Fibroblast of pulmonary artery (primary cell): Measurements from ENCODE around the gene EGF.

Source experiments
- DNase-seq: peaks from one replicate; pipeline ENCODE4 v3.0.0-alpha.2; 2010; ENCODE audit warnings: low read depth
- H3K4me3 ChIP-seq: replicated peaks from 2 replicates; pipeline ENCODE4 v1.5.1; 2011; ENCODE audit warnings: low read depth, mild to moderate bottlenecking, control low read depth, low read length, moderate library complexity
- TF ChIP-seq, protein P1 (sequence below): IDR thresholded peaks from 2 replicates; pipeline ENCODE4 v1.5.1; 2011; ENCODE audit warnings: mild to moderate bottlenecking, control low read depth, low read length, inconsistent platforms; ENCODE audit errors: missing control alignments

Gene EGF

DNA sequence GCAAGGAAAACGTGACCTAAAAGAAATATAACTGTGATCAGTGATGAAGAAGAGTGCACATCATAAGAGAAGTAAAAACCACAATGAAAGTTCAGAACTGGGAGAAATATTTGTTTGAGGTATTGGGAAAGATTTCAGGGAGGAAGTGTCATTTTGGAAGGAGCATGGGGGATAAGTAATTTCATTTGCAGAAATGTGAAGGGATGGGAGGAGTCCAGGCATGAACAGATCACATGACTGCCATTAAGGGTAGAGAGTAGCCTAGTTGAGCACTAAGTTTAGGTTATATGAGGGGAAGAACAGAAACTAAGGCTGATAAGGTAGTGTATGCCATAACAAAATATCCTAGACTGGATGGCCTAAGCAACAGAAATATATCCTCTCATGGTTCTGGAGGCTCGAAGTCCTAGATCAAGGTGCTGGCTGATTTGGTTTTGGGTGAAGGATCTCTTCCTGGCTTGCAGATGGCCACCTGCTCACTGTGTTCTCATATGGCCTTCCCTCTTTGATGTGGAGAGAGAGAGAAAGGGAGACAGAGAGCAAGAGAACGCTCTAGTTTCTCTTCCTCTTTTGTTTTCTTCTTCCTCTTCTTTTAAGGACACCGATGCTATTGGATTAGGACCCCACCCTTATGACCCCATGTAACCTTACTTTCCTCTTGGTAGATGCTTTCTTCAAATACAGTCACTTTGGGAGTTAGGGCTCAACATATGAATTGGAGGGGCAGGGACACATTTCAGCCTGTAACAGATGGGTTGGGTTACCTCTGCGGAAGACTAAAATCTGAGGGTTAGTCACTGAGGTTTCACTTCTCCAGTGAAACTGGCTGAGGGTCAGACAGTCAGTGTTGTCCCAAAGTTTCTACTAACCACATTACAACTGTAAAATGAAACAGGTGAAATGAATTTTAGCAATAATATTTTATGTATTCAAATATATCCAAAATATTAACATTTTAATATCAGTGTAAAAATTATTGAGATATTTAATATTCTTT is 77.9 kb downstream of the EGF start:
- no peak overlapping the region for H3K4me3 ChIP-seq
- TF ChIP-seq, protein P1, sequence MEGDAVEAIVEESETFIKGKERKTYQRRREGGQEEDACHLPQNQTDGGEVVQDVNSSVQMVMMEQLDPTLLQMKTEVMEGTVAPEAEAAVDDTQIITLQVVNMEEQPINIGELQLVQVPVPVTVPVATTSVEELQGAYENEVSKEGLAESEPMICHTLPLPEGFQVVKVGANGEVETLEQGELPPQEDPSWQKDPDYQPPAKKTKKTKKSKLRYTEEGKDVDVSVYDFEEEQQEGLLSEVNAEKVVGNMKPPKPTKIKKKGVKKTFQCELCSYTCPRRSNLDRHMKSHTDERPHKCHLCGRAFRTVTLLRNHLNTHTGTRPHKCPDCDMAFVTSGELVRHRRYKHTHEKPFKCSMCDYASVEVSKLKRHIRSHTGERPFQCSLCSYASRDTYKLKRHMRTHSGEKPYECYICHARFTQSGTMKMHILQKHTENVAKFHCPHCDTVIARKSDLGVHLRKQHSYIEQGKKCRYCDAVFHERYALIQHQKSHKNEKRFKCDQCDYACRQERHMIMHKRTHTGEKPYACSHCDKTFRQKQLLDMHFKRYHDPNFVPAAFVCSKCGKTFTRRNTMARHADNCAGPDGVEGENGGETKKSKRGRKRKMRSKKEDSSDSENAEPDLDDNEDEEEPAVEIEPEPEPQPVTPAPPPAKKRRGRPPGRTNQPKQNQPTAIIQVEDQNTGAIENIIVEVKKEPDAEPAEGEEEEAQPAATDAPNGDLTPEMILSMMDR = no peak
- DNase-seq = no peak

DNA sequence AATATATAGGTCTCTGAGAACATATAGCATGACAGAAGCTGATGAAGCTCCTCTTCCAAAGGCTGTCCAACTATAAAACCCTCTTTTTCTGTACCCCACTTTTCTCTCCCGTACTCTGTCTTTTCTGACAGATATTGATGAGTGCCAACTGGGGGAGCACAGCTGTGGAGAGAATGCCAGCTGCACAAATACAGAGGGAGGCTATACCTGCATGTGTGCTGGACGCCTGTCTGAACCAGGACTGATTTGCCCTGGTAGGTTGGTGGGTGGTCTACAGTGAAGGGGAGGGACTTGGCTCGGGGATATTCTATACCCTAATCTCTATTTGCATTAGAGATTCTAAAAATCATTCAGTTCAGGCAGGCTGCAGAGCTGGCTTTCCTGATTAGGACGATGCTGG is 80.4 kb downstream of the EGF start:
- TF ChIP-seq, protein P1 = no peak
- no peak overlapping the region for H3K4me3 ChIP-seq
- DNase-seq = no peak

DNA sequence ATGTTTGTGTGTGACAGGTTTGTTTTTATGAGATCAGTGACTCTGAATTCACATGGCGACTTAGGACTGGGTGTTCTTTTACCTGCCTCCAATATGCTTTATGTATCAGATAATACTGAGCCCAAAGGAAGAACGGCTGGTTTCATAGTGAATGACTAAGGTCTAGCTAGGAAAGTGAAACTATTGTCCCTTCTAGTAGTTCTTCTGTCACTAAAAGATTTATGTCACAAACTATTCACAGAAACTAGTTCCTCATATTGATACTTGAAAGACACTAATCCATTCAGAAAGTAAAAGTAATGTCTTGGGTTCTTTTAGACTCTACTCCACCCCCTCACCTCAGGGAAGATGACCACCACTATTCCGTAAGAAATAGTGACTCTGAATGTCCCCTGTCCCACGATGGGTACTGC is 81.7 kb downstream of the EGF start:
- H3K4me3 ChIP-seq = no peak overlapping the region
- TF ChIP-seq, protein P1 = no peak
- no peak for DNase-seq

DNA sequence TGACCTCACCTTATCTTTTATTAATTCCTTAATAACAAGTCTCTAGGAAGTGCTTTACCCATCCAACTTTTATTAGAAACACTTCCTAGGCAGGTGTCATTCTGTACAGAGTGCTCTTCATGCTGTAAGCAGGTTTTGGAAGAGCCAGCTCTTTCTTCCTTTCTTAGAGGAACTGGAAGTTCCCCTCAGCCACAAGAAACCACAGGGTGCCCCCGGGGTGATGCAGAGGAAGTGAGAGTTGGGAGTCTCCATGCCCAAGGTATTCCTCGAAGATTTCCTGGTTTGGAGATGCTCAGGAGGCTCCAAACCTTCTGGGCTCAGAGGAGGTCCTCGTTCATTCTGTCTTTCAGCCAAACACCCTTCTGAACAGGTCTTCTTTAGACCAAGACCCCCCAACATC is 83.8 kb downstream of the EGF start:
- no peak for DNase-seq
- H3K4me3 ChIP-seq = no peak overlapping the region
- TF ChIP-seq, protein P1 = no peak

DNA sequence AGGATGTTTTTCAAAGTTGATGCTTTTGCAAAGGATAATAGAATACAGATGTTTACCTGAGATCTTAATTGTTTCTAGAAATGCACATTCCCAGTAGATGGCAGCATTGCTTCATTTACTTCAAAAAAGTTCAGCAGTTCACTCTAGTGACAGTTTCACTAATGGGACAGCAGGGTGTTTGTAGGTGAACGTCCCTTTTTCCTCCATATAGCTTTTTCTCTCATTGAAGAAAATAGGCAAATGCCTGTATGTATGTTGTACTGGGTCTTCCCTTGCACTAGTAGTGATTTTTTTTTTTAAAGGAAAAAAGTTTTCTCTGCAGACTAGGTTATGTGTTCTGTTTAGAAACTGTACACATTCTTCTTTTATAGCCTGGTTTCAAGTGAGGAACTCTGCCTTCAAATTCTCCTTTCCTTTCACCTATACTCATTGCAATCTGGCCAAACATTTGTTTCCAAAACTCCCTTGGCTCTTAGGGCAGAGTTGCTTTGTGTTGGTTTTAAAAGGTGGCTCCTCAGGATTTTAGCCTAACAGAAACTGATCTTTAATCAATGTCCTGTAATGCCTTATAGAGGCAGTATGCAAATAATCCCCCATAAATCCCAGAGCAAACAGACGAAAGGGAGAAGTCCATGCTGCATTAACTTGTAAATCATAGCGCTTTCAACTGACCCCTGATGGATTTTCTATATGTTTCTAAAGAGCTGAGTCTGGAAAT is 86.3 kb downstream of the EGF start:
- TF ChIP-seq, protein P1 = peak; percentile 66
- no peak overlapping the region for H3K4me3 ChIP-seq

DNA sequence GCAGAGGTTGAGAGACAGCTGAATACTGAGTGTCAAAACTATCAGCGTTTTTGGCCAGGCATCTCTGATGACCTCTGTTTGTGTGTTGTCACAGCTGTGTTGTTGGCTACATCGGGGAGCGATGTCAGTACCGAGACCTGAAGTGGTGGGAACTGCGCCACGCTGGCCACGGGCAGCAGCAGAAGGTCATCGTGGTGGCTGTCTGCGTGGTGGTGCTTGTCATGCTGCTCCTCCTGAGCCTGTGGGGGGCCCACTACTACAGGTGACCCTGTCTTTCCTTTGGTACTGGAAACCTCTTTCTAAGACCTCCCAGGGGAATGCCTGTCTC is 86.9 kb downstream of the EGF start:
- TF ChIP-seq, protein P1 = no peak
- DNase-seq = no peak

More for the DNA sequence above, 86.3 kb downstream of the EGF start:
- DNase-seq = peak; percentile 76

More for the DNA sequence above, 86.9 kb downstream of the EGF start:
- H3K4me3 ChIP-seq = no peak overlapping the region
